ENCODE data around the gene WHAMM.

DNA sequence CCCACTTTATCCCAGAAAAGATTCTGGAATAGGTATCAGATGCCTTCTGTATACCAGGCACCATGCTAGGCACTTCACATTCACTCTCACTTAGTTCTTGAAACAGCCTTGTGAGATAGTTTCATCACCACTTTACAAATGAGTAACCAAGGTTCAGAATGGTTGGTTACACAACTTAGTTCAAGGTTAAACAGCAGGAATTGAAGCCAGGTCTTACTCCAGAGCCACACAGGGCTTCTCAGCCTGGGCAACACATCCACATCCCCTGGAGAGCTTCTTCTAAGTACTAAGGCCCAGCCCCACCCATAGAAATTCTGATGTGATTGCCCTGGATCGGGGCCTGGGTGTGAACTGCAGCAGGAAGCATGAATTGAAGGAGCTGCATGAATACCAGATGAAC lies 18.6 kb downstream of the WHAMM start:
- no peak for TF ChIP-seq CTCF (IDR thresholded peaks at IDR 0.05)
- TF ChIP-seq POLR2A (IDR thresholded peaks at IDR 0.05): no peak
